Stimulated activated CD4-positive, alpha-beta T cell treated with anti-CD3 and anti-CD28 coated beads, Interleukin-1b, Interleukin-23, amount 100 ng/mL, for 24 hours (primary cell): Measurements from ENCODE around the gene BEGAIN.

ENCODE experiments used
- DNase-seq, 4 experiments: peaks; one replicate each; pipeline ENCODE4 v3.0.0-alpha.2; 2020; ENCODE audit warnings: low read depth in 4 of 4, low spot score in 1 of 4

Gene BEGAIN

DNA sequence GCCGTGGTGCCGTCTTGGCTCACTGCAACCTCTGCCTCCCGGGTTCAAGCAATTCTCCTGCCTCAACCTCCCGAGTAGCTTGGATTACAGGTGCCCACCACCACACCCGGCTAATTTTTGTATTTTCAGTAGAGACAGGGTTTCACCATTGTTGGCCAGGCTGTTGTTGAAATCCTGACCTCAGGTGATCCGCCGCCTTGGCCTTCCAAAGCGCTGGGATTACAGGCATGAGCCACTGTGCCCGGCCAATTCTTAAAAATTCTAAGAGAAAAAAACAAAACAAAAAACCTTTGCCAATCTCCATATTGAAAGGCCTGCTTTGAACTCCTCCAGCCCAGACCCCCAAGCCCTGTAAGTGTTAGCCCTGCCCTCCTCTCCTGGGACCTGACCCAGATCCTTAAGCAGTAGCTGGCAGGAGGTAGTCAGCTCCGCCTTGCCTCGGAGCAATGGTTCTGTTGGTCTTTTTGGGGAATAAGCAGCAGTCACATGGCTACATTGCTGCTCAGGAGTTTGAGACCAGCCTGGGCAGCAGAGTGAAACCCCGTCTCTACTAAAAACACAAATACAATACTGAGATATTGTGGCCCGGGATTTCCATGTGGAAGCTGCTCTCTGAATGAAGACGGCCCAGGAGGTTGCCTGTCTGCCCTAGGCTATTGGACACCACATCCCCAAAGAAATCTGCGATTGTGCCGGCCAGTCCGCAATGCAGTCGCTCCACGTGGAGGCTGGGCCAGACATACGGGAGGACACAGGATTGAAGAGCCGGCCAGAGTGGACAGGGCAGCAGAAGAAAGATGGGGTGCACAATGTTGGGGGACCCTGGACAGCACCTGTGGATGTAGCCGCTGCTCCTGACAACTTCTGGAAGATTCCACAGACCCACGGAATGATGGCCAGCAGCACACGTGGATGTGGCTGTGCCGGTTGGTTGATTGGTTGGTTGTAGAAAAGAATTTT lies 28.8 kb upstream of the BEGAIN start:
- DNase-seq: no peak

DNA sequence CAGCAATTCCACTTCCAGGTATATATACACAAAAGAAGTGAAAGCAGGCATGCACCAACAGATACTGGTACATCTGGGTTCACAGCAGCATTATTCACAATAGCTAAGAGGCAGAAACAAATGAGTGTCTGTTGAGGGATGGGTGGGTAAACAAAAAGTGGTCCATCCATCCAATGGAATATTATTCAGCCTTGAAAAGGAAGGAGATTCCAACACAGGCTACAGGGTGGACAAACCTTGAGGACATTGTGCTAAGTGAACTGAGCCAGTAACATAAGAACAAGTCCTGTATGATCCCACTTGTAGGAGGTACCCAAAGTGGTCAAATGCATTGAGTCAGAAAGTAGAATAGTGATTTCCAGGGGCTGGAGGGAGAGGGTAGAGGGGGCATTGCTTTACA lies 27.6 kb upstream of the BEGAIN start:
- DNase-seq: no peak

- no peak for DNase-seq
Measured at GRCh38 chr14:100612986-100613385, 25.8 kb upstream of the BEGAIN start.

DNA sequence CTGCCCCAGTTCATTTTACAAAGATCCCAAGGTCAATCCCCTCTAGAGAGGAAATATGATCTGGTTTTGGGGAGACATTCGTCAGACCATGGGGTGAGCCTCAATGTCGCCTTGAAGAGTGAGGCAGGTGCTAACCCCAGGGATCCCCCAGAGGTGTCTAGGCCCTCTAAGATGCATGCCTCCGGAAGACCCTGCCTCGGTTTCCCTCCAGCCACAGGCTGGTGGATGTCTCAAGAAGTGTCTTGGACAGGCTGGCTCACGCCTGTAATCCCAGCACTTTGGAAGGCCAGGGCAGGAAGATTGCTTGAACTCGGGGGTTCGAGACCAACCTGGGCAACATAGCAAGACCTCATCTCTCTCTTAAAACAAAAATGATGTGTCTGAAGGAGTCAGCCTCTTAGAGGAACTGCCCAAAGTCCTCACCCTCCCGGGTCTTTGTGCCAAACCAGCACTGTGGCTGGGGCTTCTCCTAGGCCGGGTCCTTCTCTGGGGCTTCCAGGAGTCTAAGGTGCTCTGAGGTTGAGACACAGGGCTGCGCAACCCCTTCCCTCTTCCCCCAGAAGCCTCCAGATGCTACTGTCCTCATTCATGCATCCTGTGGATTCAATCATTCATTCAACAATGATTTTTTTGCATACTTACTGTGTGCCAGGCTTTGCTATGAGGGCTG lies 24.7 kb upstream of the BEGAIN start:
- DNase-seq: no peak

GRCh38 chr14:100610511-100611217 lies 23.4 kb upstream of the BEGAIN start:
- DNase-seq: no peak

DNA sequence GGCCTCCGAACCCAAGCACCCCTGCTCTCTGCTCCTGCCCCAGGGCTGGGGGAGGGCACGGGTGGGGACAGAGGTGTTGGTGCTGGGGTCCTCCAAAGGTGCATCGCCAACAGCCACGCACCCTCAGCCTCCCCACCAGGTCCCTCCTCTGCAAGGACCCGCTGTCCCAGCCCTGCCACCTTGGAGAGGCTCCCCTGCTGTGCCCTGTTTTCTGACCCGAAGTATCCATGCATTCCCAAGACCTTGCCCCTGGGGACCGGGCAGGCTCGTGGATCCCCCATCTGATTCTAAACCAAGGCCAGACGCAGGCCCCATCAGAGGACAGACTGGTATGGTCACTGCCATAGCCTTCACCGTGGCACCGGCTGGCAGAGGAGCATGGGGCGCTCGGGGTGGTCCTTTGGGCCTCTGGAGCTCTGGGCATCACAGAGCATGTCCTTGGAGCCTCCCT lies 22.7 kb upstream of the BEGAIN start:
- DNase-seq: no peak

- DNase-seq: no peak
Measured at GRCh38 chr14:100609331-100609870, 22.2 kb upstream of the BEGAIN start.

GRCh38 chr14:100608586-100609330 lies 21.5 kb upstream of the BEGAIN start:
- no peak for DNase-seq

GRCh38 chr14:100608064-100608463 lies 20.8 kb upstream of the BEGAIN start:
- DNase-seq: no peak

DNA sequence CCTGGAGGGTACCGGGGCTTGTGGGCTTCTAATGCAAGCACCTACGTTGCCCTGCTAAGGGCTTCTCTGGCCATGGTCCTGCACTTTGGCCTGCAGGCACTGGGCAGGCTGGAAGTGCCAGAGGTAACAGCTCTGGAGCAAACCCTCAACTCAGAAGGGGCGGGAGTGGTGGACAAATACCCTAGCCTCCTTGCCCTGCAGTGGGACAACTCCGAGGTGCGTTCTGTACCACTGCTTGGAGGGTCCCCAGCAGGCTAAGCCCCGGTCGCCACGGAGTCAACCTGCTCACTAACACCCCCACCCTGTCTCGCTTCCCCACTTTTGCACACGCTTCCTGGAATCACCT lies 20.4 kb upstream of the BEGAIN start:
- no peak for DNase-seq

GRCh38 chr14:100606687-100607610 lies 19.7 kb upstream of the BEGAIN start:
- no peak for DNase-seq

GRCh38 chr14:100605706-100606686 lies 18.8 kb upstream of the BEGAIN start:
- no peak for DNase-seq

DNA sequence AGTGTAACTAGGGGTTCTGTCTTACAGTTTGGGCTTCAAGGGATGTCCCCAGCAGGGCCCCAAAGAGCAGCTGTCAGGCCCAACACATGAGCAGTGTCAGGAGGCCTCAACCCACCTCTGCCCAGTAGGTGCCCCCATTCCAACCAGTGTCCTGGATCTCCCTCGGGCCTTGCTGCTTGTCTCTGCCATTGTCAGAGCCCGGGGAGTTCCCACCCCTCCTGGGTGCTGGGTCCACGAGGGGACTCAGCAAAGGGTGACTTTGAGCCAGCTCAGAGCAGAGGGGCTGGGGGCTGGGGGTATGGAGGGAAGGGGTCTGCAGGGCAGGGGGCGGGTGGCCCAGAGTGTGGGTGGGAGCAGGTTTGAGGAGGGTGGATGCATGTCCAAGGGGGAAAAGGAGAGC lies 18.0 kb upstream of the BEGAIN start:
- DNase-seq: no peak

DNA sequence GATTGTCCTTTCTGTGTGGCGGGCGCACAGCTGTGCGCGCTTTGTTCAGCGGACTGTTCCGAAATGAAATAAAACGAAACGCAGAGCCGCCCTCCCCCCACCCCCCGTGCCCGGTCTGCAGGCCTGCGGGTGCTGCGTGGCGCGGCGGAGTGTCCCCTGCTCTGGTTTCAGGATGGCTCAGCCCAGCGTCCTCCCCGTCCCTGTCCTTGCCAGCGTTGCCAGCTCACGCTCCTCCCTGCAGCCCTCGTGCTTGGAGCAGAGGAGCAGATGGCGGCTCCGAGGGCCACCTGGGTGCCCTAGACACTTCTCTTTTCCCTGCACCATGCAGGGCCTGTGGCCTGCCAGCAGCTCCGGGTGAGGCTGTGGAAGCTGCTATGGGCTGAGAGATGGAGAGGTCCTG lies 17.5 kb upstream of the BEGAIN start:
- DNase-seq: no peak

DNA sequence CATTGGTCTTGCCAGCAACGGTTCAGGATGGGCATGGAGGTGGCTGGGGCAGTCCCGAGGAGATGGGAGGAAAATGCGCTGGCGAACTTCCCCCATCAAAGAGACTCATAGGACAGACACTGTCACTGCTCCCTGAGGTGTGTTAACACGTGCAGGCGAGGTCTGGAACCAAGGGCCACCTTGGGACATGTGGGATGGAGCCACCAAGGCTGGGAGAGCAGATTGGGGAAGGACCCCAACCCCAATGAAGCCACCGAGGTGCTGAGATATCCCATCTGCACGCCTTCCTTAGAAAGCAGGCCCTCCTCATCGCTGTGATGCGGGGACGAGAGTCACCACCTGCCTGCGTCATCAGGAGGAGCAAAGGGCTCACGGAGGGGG lies 16.9 kb upstream of the BEGAIN start:
- no peak for DNase-seq

DNA sequence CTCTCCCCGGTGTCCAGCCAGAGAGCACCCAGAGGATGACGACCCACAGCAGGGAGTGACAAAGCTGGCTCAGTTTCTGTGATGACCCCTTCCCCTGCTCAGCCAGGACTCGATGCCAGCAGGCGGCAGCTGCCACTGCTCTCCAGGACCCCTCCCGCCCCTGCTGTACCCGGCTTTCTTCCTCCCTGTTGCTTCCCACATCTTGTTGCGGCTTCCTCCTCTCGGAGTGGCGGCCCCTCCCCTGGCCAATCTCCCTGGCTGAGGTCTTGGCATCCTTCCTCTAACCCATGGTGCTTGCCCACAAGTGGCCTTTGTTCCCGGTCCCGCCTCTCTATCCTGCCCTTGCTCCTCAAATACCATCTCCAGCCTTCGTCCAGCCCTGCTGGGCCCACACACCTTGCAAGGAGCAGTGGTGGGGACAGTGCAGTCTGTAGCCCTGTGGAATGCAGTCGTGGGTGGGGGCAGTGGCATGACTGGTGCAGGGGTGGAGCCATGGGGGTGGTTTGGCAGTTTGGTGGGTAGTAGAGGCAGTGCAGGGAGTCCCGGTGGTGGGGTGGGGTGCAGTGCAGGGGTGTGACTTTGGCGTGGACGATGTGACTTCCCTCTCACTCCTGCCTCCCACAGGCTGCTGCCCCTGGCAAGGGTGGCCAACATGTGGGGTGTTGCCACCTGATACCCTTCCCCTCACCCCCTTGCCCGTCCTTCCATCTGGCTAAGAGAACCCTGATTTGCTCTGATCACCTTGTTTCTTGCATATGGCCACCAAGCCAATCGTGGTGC lies 16.3 kb upstream of the BEGAIN start:
- no peak for DNase-seq

DNA sequence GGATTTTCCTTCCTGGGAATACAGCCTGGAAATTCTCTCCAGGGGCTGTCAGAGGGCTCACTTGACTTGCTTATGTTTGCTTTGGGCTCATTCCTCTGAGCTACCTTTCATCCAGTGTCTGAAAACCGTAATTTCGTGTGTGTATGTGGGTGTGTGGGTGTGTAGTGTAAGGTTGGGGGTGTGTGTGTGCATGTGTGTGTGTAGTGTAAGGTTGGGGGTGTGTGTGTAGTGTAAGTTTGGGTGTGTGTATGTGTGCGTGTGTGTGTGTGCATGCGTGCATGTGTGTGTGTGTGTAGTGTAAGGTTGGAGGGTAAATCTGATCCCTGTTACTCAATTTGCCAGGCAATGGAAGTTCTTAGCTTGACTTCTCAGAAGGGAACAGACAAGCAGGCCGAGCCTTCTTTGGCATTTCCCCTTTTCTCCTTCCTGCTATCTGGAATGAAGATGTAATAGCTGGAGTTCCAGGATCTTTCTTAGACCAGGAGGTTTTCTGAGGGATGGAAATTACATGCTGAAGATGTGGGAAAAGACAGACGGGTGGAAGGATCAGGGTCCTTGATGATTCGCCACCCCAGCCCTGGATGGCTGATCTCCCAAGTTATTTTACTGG lies 15.5 kb upstream of the BEGAIN start:
- DNase-seq: no peak
